Upper lobe of right lung (tissue), 1 donor: ENCODE results near the gene NDUFA11. TPM values are rescaled to one million over a fixed set of nuclear protein-coding genes. Genes with fewer than 3 reads are reported as not detected.
A peak's percentile ranks its signal among the peaks of the same experiment; 100 is the strongest.

Experiments used
- ATAC-seq: fragments of 200-7000 bp; cut with Tn5 transposase; one replicate; pipeline ENCODE4 v1.9.1; 2020; ENCODE audit warnings: mild to moderate bottlenecking, moderate library complexity
- DNase-seq: peaks from one replicate; pipeline ENCODE4 v3.0.0-alpha.2; 2020
- H3K27ac ChIP-seq: fragments of 200-600 bp; one replicate; pipeline ENCODE4 v1.8.0; 2022
- H3K27me3 ChIP-seq: fragments of 200-600 bp; one replicate; pipeline ENCODE4 v1.8.0; 2022; ENCODE audit warnings: mild to moderate bottlenecking
- H3K36me3 ChIP-seq: fragments of 200-600 bp; one replicate; pipeline ENCODE4 v1.8.0; 2022
- H3K4me1 ChIP-seq: fragments of 200-600 bp; one replicate; pipeline ENCODE4 v1.8.0; 2022
- H3K4me3 ChIP-seq: fragments of 200-600 bp; one replicate; pipeline ENCODE4 v1.8.0; 2022; ENCODE audit warnings: mild to moderate bottlenecking
- H3K9me3 ChIP-seq: fragments of 200-600 bp; one replicate; pipeline ENCODE4 v1.8.0; 2022
- intact Hi-C: fragments of 100-400 bp; cut with DNase I; formaldehyde crosslinking; loops from one replicate; pipeline ENCODE4 v1.11.0; 2022
- total RNA-seq: library from RNA; stranded (reverse); fragmentation: NEBNext Ultra II Directional; extraction: Animal tissue kit (Norgen Biotek cat#: 25700); gene quantifications from one replicate; pipeline ENCODE4 v1.2.1, GENCODE V29; 2021
- TF ChIP-seq, protein P1 (sequence below): fragments of 200-600 bp; IDR thresholded peaks from one replicate; pipeline ENCODE4 v1.8.0; 2022; ENCODE audit warnings: antibody characterized with exemption
- donor health status: DM: no; HTN: yes; CAD: no; lungs with severe emphysema.

NDUFA11 gene
- total RNA-seq, 1 donor from 2014 or later, result 134 TPM

GRCh38 chr19:5913739-5914357, 10.3 kb upstream of the NDUFA11 start, which contains the start of gene CAPS:
CAPS (plus strand) TSS chr19:5914254; CDS start chr19:5914407, 153 bp downstream.
- TF ChIP-seq, protein P1, sequence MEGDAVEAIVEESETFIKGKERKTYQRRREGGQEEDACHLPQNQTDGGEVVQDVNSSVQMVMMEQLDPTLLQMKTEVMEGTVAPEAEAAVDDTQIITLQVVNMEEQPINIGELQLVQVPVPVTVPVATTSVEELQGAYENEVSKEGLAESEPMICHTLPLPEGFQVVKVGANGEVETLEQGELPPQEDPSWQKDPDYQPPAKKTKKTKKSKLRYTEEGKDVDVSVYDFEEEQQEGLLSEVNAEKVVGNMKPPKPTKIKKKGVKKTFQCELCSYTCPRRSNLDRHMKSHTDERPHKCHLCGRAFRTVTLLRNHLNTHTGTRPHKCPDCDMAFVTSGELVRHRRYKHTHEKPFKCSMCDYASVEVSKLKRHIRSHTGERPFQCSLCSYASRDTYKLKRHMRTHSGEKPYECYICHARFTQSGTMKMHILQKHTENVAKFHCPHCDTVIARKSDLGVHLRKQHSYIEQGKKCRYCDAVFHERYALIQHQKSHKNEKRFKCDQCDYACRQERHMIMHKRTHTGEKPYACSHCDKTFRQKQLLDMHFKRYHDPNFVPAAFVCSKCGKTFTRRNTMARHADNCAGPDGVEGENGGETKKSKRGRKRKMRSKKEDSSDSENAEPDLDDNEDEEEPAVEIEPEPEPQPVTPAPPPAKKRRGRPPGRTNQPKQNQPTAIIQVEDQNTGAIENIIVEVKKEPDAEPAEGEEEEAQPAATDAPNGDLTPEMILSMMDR, result no peak
- H3K27me3 ChIP-seq, result no peaks in the 10 kb centered on the region
- H3K27ac ChIP-seq, result peak within 1 kb of the TSS; percentile 58
- H3K9me3 ChIP-seq, result no peaks in the 10 kb centered on the region
- peaks cover 43% of the 10 kb centered on the region for H3K36me3 ChIP-seq
- intact Hi-C loops, result no loop called here
- H3K4me3 ChIP-seq, result no peak within 1 kb of the TSS
- H3K4me1 ChIP-seq, result no peaks in the 10 kb centered on the region
- peak; percentile 87 for ATAC-seq
- DNase-seq, result peak; percentile 89

DNA sequence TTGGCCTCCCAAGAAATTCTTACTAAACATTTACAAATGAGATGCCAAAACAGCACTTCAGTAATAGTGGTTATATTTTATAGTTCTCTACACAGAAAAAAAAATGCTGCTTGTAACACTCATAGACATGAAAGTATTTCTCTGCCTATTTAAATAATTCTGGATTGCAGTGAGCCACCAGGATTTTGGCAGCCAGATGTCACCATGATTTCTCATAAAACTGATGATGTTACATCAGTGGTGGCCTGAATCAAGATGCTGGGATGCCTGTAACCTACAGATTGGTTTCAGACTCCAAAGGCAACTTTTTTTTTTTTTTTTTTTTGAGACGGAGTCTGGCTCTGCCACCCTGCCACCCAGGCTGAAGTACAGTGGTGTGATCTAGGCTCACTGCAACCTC, 7.8 kb upstream of the NDUFA11 start:
- intact Hi-C loops, result no loop called here
- H3K27me3 ChIP-seq, result no peaks in the 10 kb centered on the region
- TF ChIP-seq, protein P1, result no peak

DNA sequence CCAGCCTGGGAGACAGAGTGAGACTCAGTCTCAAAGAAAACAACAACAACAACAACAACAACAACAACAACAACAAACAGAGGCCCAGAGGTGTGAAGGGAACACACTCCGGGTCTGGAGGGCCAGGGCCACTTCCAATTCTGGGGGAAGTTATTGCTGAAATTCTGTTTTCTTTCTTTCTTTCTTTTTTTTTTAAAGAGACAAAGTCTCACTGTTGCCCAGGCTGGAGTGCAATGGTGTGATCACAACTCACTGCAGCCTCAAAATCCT, 7.0 kb upstream of the NDUFA11 start:
- peaks cover 7% of the 10 kb centered on the region for H3K4me1 ChIP-seq
- no peaks in the 10 kb centered on the region for H3K9me3 ChIP-seq
- no peak overlapping the region for H3K4me3 ChIP-seq
- ATAC-seq (no peak), DNase-seq (no peak)
- H3K36me3 ChIP-seq, result peaks cover 12% of the 10 kb centered on the region
- intact Hi-C loops, result no loop called here
- H3K27ac ChIP-seq, result no peak overlapping the region
- H3K27me3 ChIP-seq, result no peaks in the 10 kb centered on the region
- TF ChIP-seq, protein P1, result no peak

More for the DNA sequence above, 7.8 kb upstream of the NDUFA11 start:
- H3K27ac ChIP-seq, result no peak overlapping the region
- ATAC-seq (no peak), DNase-seq (no peak)
- no peak overlapping the region for H3K4me3 ChIP-seq
- no peaks in the 10 kb centered on the region for H3K9me3 ChIP-seq
- H3K36me3 ChIP-seq, result peaks cover 18% of the 10 kb centered on the region
- no peaks in the 10 kb centered on the region for H3K4me1 ChIP-seq

GRCh38 chr19:5908773-5909442, 5.3 kb upstream of the NDUFA11 start:
- no peak for DNase-seq
- H3K4me3 ChIP-seq, result no peak overlapping the region
- intact Hi-C loops, result no loop called here
- H3K4me1 ChIP-seq, result peaks cover 13% of the 10 kb centered on the region
- TF ChIP-seq, protein P1, result no peak
- H3K36me3 ChIP-seq, result peaks cover 12% of the 10 kb centered on the region
- ATAC-seq, result no peak
- no peak overlapping the region for H3K27ac ChIP-seq
- H3K9me3 ChIP-seq, result no peaks in the 10 kb centered on the region
- no peaks in the 10 kb centered on the region for H3K27me3 ChIP-seq

DNA sequence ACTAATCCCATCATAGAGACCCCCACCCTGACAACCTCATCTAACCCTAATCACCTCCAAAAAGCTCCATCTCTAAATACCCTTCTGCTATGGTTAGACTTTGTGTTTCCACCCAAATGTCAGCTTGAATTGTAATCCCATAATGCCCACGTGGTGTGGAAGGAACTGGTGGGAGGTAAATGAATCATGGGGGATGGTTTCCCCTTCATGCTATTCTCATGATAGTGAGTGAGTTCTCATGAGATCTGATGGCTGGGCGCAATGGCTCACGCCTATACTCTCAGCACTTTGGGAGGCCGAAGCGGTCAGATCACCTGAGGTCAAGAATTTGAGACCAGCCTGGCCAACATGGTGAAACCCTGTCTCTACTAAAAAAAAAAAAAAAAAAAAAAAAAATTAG, 3.7 kb upstream of the NDUFA11 start:
- TF ChIP-seq, protein P1, result no peak
- ATAC-seq (no peak), DNase-seq (no peak)
- Histone ChIP-seq H3K36me3 (peaks cover 12% of the 10 kb centered on the region), H3K4me1 (peaks cover 20% of the 10 kb centered on the region), H3K9me3 (no peaks in the 10 kb centered on the region), H3K4me3 (no peak overlapping the region), H3K27ac (no peak overlapping the region), H3K27me3 (no peaks in the 10 kb centered on the region)
- intact Hi-C loops, result no loop called here
